ENCODE data around the gene TRDMT1.

TRDMT1 gene

DNA sequence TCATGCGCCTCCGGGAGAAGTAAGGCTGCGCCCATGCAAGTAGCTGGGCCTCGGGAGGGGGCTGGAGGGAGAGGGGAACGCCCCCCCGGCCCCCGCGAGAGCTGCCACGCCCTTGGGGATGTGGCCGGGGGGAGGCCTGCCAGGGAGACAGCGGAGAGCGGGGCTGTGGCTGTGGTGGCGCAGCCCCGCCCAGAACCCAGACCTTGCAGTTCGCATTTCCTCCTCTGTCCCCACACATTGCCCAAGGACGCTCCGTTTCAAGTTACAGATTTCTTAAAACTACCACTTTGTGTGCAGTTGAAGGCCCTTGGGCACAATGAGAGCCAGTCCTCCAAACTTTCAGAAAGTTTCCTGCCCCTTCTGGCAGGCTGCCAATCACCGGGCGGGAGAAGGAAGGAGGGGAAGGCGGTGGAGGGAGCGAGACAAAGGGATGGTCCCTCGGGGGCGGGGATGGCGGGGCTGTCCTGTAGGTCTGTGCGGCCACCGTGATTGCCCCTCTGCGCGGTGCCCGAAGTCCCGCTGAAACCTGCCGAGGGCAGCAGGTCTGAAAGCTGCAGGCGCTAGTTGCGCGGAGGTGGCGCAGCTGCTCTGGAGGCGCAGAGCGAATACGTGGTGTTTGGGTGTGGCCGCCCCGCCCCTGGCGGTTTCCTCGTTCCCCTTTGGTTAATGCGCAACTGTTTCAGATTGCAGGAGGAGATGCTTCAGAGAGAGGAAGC, 28.7 kb upstream of the TRDMT1 start:
- DNase-seq = peak; percentile 83 to 85

- peak in 1 of 2 donors; percentile 41 for DNase-seq
These were observed 28.2 kb upstream of the TRDMT1 start for GRCh38 chr10:17229717-17229966.

- DNase-seq = peak; percentile 84 to 91
These were observed 27.7 kb upstream of the TRDMT1 start for GRCh38 chr10:17229016-17229716.

DNA sequence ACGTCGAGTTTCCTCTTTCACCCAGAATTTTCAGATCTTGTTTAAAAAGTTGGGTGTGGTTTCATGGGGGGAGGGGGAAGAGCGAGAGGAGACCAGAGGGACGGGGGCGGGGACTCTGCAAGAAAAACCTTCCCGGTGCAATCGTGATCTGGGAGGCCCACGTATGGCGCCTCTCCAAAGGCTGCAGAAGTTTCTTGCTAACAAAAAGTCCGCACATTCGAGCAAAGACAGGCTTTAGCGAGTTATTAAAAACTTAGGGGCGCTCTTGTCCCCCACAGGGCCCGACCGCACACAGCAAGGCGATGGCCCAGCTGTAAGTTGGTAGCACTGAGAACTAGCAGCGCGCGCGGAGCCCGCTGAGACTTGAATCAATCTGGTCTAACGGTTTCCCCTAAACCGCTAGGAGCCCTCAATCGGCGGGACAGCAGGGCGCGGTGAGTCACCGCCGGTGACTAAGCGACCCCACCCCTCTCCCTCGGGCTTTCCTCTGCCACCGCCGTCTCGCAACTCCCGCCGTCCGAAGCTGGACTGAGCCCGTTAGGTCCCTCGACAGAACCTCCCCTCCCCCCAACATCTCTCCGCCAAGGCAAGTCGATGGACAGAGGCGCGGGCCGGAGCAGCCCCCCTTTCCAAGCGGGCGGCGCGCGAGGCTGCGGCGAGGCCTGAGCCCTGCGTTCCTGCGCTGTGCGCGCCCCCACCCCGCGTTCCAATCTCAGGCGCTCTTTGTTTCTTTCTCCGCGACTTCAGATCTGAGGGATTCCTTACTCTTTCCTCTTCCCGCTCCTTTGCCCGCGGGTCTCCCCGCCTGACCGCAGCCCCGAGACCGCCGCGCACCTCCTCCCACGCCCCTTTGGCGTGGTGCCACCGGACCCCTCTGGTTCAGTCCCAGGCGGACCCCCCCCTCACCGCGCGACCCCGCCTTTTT, 26.9 kb upstream of the TRDMT1 start, which contains the start of gene VIM:
Gene VIM (plus strand): TSS at position 151 of the 925 bp plus-strand sequence. CDS start 1,182 bp downstream, outside the sequence.
- DNase-seq = peak; percentile 86 to 89

DNA sequence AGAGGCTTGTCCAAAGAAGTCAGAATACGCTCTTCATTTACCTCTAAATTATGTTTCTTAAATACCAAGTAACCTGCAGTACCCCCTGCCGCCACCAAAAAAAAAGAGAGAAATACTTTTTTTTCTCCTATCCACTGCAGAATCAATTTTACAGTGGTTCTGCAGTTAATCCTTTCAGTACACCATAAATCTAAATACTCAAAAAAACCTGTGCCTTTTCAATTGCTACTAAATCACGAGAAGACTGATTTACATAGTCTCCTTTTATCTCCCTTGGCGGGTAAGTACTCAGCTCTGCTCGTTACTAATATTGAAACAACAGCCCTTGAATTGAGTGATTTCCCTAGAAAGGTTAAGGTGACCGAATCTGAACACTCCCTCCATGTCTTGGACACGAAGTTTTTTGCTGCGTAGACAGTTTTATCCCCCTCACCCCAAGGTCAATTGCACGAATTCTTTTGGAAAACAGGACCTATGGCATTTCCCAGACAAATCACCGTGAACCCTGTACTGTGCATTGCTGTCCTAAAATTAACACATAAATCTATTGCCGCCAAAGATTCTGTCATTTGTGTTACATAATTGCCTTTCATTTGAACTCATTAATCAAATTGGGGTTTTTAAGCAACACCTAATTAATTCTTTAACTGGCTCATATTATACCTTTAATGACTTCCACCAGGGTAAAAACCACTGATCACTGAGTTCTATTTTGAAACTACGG, 26.1 kb upstream of the TRDMT1 start:
- DNase-seq = no peak

DNA sequence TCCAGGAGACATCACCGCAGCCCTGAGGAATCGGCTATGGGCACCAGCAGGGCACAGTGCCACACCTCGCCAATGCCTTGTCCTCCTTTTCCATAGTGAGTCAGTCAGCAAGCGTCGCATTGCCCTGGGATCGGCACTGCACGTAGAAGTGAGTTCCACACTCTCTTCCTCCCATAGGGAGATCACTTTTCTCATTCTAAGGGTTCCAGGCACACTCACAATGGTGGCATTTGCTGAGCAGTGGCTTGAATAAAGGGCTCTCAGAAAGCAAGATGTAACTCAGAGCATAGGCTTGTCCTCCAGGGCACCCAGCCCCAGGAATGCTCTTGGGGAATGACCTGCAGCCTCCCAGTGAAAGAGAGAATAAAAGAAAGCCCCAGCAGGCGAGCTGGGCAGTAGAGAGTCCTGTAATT, 25.4 kb upstream of the TRDMT1 start:
- no peak for DNase-seq

DNA sequence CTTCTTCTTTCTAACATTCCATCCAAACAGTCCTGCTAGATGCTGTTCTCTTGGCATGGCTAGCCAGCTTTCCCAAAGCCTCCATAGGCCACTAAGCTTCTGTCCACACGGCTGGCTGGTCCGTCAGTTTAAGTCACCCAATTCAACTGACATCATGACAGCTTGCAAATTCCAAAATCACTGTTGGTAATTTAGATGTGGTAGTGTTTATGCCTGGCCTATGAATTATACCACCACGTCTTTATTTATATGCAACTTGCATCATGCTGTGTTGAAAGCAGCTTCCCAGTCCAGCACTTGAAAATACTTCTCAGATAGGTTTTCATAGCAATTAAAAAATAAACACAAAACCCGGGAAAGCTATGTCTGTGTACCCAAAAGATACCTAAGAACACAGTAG, 24.3 kb upstream of the TRDMT1 start:
- DNase-seq = no peak

GRCh38 chr10:17222329-17222728, 20.9 kb upstream of the TRDMT1 start:
- no peak for DNase-seq

- no peak for DNase-seq
These were observed 19.2 kb upstream of the TRDMT1 start for GRCh38 chr10:17220652-17221100.

DNA sequence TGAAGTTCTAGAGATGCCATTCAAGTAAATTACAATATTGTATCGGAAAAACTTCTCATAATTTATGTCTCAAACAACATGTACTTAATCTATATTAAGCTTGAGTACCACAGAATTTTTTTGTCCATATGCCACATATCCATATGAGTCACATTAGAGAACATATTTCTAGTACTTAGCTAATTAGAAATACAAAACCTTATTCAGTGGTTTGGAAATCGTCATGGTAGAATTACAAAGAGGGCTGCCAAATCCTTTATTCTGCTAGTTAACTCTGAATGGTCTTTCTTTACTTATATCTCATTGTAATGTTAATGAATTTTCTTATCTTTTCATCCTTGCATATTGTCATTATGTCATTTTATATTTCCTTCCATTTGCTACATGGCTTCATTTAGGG, 17.6 kb upstream of the TRDMT1 start:
- no peak for DNase-seq

- DNase-seq = no peak
These were observed 16.3 kb upstream of the TRDMT1 start for GRCh38 chr10:17217631-17218232.

DNA sequence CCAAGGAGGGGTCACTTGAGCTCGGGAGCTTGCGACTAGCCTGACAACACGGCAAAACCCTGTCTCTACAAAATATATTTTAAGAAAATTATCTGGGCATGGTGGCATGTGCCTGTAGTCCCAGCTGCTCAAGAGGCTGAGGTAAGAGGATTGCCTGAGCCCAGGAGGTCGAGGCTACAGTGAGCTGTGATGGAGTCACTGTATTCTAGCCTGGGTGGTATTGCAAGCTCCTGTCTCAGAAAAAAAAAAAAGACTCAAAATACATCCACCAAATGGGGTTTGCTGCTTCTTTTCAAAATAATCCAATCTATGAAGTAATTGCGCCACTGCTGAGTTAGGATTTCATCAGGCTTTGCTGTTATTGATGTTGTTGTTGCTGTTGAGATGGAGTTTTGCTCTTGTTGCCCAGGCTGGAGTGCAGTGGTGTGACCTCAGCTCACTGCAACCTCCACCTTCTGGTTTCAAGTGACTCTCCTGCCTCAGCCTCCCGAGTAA, 15.5 kb upstream of the TRDMT1 start:
- no peak for DNase-seq

- no peak for DNase-seq
These were observed 14.9 kb upstream of the TRDMT1 start for GRCh38 chr10:17216217-17216900.

DNA sequence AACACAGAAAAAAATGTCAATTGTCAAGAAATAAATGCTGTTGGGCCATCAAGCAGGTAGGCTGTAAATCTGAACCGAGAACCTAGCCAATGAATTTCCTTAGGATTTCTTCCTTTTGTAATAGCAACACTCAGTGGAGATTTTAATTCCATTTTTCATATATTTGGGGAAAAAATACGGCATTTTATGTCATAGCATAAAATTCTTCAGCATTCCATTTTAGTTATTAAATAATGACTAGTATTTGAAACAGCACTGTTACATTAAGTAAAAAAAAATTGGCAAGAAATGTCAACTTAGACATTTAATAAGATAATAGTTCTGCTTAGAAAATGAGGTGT, 14.3 kb upstream of the TRDMT1 start:
- no peak for DNase-seq

DNA sequence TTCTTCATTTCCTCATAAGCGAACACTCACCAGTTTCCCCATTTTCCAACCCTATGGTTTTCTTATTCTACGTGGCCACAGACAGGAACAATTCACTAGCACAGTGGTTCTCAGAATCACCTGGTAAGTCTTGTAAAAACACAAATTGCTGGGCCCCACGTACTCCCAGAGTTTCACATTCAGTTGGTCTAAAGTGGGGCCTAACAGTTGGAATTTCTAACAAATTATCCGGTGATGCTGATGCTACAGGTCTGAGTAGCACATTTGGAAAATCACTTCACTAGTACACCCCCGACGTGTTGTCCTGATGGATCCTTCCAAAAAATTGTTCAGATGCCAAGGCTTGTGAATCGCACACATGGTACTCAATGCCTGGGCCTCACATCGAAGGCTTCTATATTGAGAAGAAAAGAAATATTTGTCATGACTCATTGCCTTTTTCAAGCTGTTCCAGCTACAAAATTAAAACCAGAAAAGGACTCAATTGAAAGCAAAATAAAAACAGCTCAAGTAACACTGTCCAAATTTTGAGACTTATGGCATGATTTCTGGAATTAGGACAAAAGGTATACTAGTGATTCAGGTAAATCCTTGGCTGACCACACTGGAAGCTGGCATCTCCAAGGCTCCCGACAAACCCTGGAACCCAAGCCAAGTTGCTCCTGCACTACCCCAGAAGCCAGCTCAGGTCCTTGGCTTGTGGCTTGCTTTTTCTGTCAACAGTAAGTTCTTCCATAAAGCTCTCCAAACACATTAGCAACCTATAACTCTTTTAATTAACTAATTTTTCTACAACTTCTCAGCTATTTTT, 13.7 kb upstream of the TRDMT1 start:
- DNase-seq = no peak

DNA sequence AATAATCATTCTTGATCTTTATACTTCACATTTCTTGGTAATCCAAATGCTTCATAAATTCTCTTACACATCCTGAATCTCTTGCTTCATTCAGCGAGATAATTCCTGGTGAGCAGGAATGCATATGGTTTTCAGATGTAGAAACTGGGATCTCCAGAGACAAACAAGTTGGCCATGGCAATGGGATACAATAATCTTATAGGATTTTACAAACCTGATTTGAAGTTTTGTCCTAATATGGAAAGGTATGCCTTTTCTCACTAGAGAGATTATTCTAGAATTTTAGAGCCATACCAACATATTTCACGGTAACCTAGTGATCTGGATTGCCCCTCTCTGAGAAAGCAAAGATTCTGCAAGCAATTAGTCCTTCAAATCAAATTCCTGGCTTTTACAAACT, 13.1 kb upstream of the TRDMT1 start:
- DNase-seq = no peak

- DNase-seq = no peak
These were observed 12.3 kb upstream of the TRDMT1 start for GRCh38 chr10:17213646-17214349.

DNA sequence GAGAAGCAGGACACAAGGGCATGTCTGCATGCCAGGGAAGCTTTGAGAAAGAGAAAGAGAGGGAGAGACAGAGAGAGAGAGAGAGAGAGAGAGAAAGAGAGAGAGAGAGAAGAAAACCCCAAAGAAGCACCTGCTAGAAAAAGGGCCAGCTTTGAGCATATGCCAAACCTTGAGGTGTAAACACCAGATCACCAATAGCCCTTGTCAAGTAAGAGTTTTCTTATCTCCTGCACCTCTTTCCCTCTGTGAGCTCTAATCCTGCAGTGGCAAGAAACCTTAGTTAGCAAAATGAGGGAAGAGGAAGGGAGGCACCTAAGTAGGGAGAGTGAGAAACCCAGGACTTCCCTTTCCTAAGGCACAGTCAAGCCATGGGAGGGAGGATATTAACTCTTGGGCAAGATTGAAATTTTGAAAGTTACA, 11.3 kb upstream of the TRDMT1 start:
- DNase-seq = no peak

- DNase-seq = no peak
These were observed 8.9 kb upstream of the TRDMT1 start for GRCh38 chr10:17210361-17210760.

GRCh38 chr10:17209881-17210280, 8.4 kb upstream of the TRDMT1 start:
- DNase-seq = no peak
